HCT116 (cell line): ENCODE data around the gene FLT4. TPM values are rescaled to one million over a fixed set of nuclear protein-coding genes. Genes with fewer than 3 reads are reported as not detected.
"Not testable (repeated sequence)": the region's sequence is repeated elsewhere in the genome, so short reads cannot be mapped to it uniquely, and the experiment has no call there.

Experiments
- ATAC-seq: fragments of 200-7000 bp; cut with Tn5 transposase; 2 replicates; pipeline ENCODE4 v1.9.1; 2020; ENCODE audit warnings: mild to moderate bottlenecking, moderate library complexity
- BruUV-seq: library from RNA; stranded (reverse); fragments of 400-500 nt; replicated peaks from 2 replicates; lab custom pipeline; 2021; lab: Mats Ljungman, UMichigan
- CTCF ChIA-PET: fragments of 300-600 bp; sonication (Branson Sonifier 250); formaldehyde crosslinking; loops from one replicate; lab custom pipeline; 2021; ENCODE audit warnings: antibody characterized with exemption; lab: Charles Lee
- POLR2A ChIA-PET: fragments of 300-600, 350-600 bp; sonication (Branson Sonifier 250); formaldehyde crosslinking; loops from one replicate; lab custom pipeline; 2021; ENCODE audit warnings: antibody characterized with exemption; lab: Charles Lee
- RAD21 ChIA-PET, 2 experiments: fragments of 300-600 bp; sonication (Branson Sonifier 250); formaldehyde crosslinking; loops; one replicate each; lab custom pipeline; 2023; ENCODE audit warnings: low total read pairs in 2 of 2; ENCODE audit not compliant: uncharacterized antibody in 2 of 2, unreplicated experiment in 2 of 2, low non-redundant PET in 1 of 2; lab: Charles Lee
- DNase-seq: peaks from one replicate; pipeline ENCODE4 v3.0.0-alpha.2; 2010; ENCODE audit warnings: low read depth, low spot score
- H2AFZ ChIP-seq: fragments of 200-600 bp; shearing (Covaris generic), sonication (generic); 2 replicates; pipeline ENCODE4 v1.6.1; 2017; ENCODE audit warnings: low read depth, mixed run types, mixed read lengths, antibody characterized with exemption, low read length; ENCODE audit not compliant: poor library complexity, severe bottlenecking
- H3K27ac ChIP-seq: 2 replicates; pipeline ENCODE4 v1.5.1; 2012; ENCODE audit warnings: low read depth, low read length
- H3K27me3 ChIP-seq: fragments of 200-600 bp; sonication (generic); 2 replicates; pipeline ENCODE4 v1.6.1; 2016; ENCODE audit warnings: mixed run types, low read length, mixed read lengths; ENCODE audit not compliant: insufficient read depth
- H3K36me3 ChIP-seq, 2 experiments: fragments of 200-500 bp in 1 of 2; fragments of 200-600 bp in 1 of 2; sonication (Bioruptor generic) in 1 of 2; sonication (generic) in 1 of 2; 2 replicates each; pipeline versions ENCODE4 v1.5.1 to v1.6.1; 2014 to 2016; ENCODE audit warnings: low read length in 2 of 2, inconsistent platforms in 1 of 2, mixed read lengths in 1 of 2, mixed run types in 1 of 2; ENCODE audit not compliant: insufficient read depth in 2 of 2, control insufficient read depth in 1 of 2
- H3K4me1 ChIP-seq, 2 experiments: fragments of 200-600 bp in 1 of 2; sonication (generic) in 1 of 2; 2 replicates each; pipeline versions ENCODE4 v1.5.1 to v1.6.1; 2012 to 2017; ENCODE audit warnings: low read length in 2 of 2, inconsistent platforms in 1 of 2, mild to moderate bottlenecking in 1 of 2, mixed read lengths in 1 of 2, mixed run types in 1 of 2, moderate library complexity in 1 of 2; ENCODE audit not compliant: insufficient read depth in 2 of 2, control insufficient read depth in 1 of 2
- H3K4me2 ChIP-seq: fragments of 200-600 bp; sonication (generic); 2 replicates; pipeline ENCODE4 v1.6.1; 2017; ENCODE audit warnings: mixed run types, low read length, mixed read lengths
- H3K4me3 ChIP-seq, 2 experiments: fragments of 200-600 bp in 1 of 2; sonication (generic) in 1 of 2; replicated peaks in 1 of 2; 2 replicates each; pipeline ENCODE4 v1.5.1; 2011 to 2016; ENCODE audit warnings: low read length in 2 of 2, control low read depth in 1 of 2, low read depth in 1 of 2, mild to moderate bottlenecking in 1 of 2, mixed read lengths in 1 of 2, mixed run types in 1 of 2
- H3K79me2 ChIP-seq: fragments of 200-600 bp; sonication (generic); 2 replicates; pipeline ENCODE4 v1.6.1; 2017; ENCODE audit warnings: mild to moderate bottlenecking, mixed run types, low read length, moderate library complexity, mixed read lengths; ENCODE audit not compliant: insufficient read depth
- H3K9ac ChIP-seq: fragments of 200-600 bp; sonication (generic); 2 replicates; pipeline ENCODE4 v1.6.1; 2016; ENCODE audit warnings: low read length, mixed read lengths
- H3K9me2 ChIP-seq: fragments of 200-600 bp; sonication (generic), shearing (Covaris generic); 2 replicates; pipeline ENCODE4 v1.6.1; 2017; ENCODE audit warnings: mixed run types, mild to moderate bottlenecking, moderate library complexity; ENCODE audit not compliant: insufficient read depth
- H3K9me3 ChIP-seq, 2 experiments: fragments of 200-500 bp in 1 of 2; fragments of 200-600 bp in 1 of 2; sonication (Bioruptor generic) in 1 of 2; sonication (generic) in 1 of 2; 2 replicates each; pipeline ENCODE4 v1.6.1; 2014 to 2017; ENCODE audit warnings: low read length in 2 of 2, mixed read lengths in 2 of 2, inconsistent platforms in 1 of 2, low read depth in 1 of 2, mild to moderate bottlenecking in 1 of 2, mixed run types in 1 of 2, moderate library complexity in 1 of 2; ENCODE audit not compliant: control insufficient read depth in 1 of 2, insufficient read depth in 1 of 2
- H4K20me1 ChIP-seq: fragments of 200-600 bp; sonication (generic), shearing (Covaris generic); 2 replicates; pipeline ENCODE4 v1.6.1; 2017; ENCODE audit warnings: mixed run types, mild to moderate bottlenecking, moderate library complexity; ENCODE audit not compliant: insufficient read depth
- ATF3 ChIP-seq: IDR thresholded peaks from 2 replicates; pipeline ENCODE4 v1.6.1; 2012
- CEBPB ChIP-seq: IDR thresholded peaks from 2 replicates; pipeline ENCODE4 v1.6.1; 2012; ENCODE audit warnings: low read depth
- EGR1 ChIP-seq: IDR thresholded peaks from 2 replicates; pipeline ENCODE4 v1.6.1; 2012; ENCODE audit warnings: low read depth
- FOSL1 ChIP-seq: IDR thresholded peaks from 2 replicates; pipeline ENCODE4 v1.6.1; 2012; ENCODE audit warnings: low read depth
- RAD21 ChIP-seq: IDR thresholded peaks from 2 replicates; pipeline ENCODE4 v1.6.1; 2012; ENCODE audit warnings: low read depth, mild to moderate bottlenecking
- REST ChIP-seq: IDR thresholded peaks from 2 replicates; pipeline ENCODE4 v1.6.1; 2012; ENCODE audit warnings: low read depth
- SIN3A ChIP-seq: IDR thresholded peaks from 2 replicates; pipeline ENCODE4 v1.6.1; 2012; ENCODE audit warnings: low read depth
- SP1 ChIP-seq: IDR thresholded peaks from 2 replicates; pipeline ENCODE4 v1.6.1; 2012; ENCODE audit warnings: low read depth
- TCF7L2 ChIP-seq: IDR thresholded peaks from 2 replicates; pipeline ENCODE4 v1.7.0; 2011; ENCODE audit warnings: borderline replicate concordance, inconsistent platforms; ENCODE audit not compliant: insufficient read depth, insufficient read length; ENCODE audit errors: extremely low read depth
- ZBTB33 ChIP-seq: IDR thresholded peaks from 2 replicates; pipeline ENCODE4 v1.6.1; 2011; ENCODE audit warnings: mild to moderate bottlenecking, low read length, moderate library complexity; ENCODE audit not compliant: insufficient replicate concordance; ENCODE audit errors: extremely low read depth
- intact Hi-C: fragments of 100-400 bp; cut with micrococcal nuclease; formaldehyde crosslinking; loops from 2 replicates; pipeline ENCODE4 v1.10.0; 2022
- total RNA-seq: library from RNA; stranded (reverse); gene quantifications from one replicate; pipeline ENCODE4 v1.2.1, GENCODE V29; 2021; ENCODE audit not compliant: unreplicated experiment

The FLT4 gene
- total RNA-seq, 1 experiment from 2014 or later, result 0.17 TPM

- RAD21 ChIA-PET, result no interaction called here
- Histone ChIP-seq H3K27me3 (peaks cover 15% of the 10 kb centered on the region; the same call in 1 of the 2 replicates), H3K27ac (no peak overlapping the region), H2AFZ (no peak overlapping the region), H3K9me2 (no peaks in the 10 kb centered on the region), H3K9ac (no peak overlapping the region), H3K9me3 (no peaks in the 10 kb centered on the region), H3K4me3 (no peak overlapping the region), H3K4me2 (no peak overlapping the region), H3K4me1 (no peaks in the 10 kb centered on the region), H4K20me1 (no peaks in the 10 kb centered on the region), H3K36me3 (no peaks in the 10 kb centered on the region), H3K79me2 (no peaks in the 10 kb centered on the region)
- CTCF ChIA-PET, result interaction anchor here (1.0 kb wide), 1 partner anchor 30 kb away, joined by 4 read pairs; no protein-coding TSS in a partner anchor
- DNase-seq, result no peak
- TF ChIP-seq EGR1, result no peak
- TF ChIP-seq ZBTB33, result no peak
- no peak for TF ChIP-seq ATF3
- TF ChIP-seq REST, result no peak
- TF ChIP-seq SP1, result no peak
- no peak for TF ChIP-seq CEBPB
- no peak for TF ChIP-seq FOSL1
- no peak for TF ChIP-seq SIN3A
- TF ChIP-seq TCF7L2, result no peak
- no peak for TF ChIP-seq RAD21
- POLR2A ChIA-PET, result no interaction called here
- intact Hi-C loops, result no loop called here
- no peak for ATAC-seq
- BruUV-seq, result no TSS peak
Measured at GRCh38 chr5:180688330-180689070, 39.1 kb upstream of the FLT4 start.

GRCh38 chr5:180686799-180687198 lies 37.4 kb upstream of the FLT4 start:
- H3K4me3 ChIP-seq, H3K9ac ChIP-seq, H3K9me3 ChIP-seq, H3K79me2 ChIP-seq, H3K9me2 ChIP-seq, POLR2A ChIA-PET, DNase-seq, intact Hi-C loops, CTCF ChIA-PET, H3K27me3 ChIP-seq, H3K27ac ChIP-seq, H4K20me1 ChIP-seq, RAD21 ChIA-PET, H2AFZ ChIP-seq, BruUV-seq, H3K4me2 ChIP-seq, H3K4me1 ChIP-seq, ATAC-seq, H3K36me3 ChIP-seq: not testable (repeated sequence)
